GM21423 (cell line): Measurements from ENCODE around the gene AMMECR1.
"Not testable (repeated sequence)": the region's sequence is repeated elsewhere in the genome, so short reads cannot be mapped to it uniquely, and the experiment has no call there.

Source experiments
- ATAC-seq: cut with Tn5 transposase; IDR thresholded peaks from one replicate; pipeline ENCODE4 v1.9.1; 2021; ENCODE audit warnings: mild to moderate bottlenecking, moderate library complexity; ENCODE audit not compliant: unreplicated experiment

Gene AMMECR1

DNA sequence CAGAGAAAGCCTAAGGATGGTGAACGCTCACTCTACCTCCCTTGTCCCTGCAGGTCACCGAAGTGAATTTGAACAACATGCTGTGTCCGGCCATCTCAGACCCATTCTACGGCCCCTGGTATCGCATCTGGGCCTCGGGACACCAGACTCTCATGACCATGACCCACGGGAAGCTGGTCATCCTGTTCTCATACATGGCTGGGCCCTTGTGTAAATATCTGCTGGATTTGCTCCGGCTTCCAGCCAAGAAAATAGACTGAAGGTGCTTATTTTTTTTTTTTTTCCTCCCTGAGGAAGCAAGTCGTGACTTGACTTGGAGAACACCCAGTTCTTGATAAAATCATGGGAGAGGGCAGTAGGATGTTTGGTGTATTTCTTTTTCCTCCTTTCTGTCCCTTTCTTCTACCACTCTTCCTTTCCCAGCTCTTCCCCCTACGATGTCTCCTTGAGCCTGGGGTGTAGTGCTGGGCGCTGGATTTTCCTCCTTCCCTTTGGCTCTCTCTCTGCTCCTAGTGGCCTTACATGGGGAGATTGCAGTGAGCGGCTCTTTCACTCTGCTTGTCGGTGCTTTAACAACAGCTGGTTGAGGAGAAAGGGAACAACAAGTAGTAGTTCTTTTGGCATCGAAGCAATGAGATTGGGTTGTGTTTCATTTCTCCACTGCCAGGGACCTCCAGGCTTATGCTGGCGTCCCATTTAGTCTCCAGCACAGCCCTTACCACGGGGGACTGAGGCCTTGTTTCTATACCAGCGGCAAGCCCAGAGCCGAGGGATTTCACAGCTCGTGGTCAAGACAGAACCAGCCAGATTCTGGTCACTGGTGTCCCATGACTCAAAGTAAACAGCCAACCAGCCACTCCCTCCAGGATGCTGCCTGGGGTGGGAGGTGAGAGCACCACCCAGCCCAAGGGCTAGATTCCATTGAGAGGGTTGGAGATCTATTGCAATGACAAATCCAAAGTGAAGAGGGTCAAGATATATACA, 144.4 kb downstream of the AMMECR1 start:
- no peak for ATAC-seq

GRCh38 chrX:110172215-110172614, 145.7 kb downstream of the AMMECR1 start:
- peak; percentile 100 for ATAC-seq

DNA sequence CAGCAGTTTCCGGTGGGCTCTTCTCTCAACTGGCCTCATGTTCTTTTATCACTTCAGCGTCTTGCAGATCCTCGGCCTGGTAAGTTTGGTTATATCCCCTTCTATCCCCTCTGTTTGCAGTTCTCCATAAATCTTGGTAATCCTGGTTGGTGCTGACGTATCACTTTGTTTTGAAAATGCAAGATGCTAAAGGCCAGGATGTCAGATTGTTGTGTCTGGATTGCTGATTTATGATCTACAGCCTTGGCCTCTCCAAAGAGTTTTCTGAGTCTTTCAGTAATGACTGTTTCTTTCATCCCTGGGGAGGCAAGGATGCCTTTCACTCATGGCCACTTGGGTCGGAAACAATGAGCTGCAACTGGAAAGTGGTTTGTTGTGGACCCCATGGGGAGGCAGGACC, 146.4 kb downstream of the AMMECR1 start:
- ATAC-seq = no peak

GRCh38 chrX:110170029-110170428, 147.9 kb downstream of the AMMECR1 start:
- no peak for ATAC-seq

- ATAC-seq = no peak
Measured at GRCh38 chrX:110168585-110168984, 149.3 kb downstream of the AMMECR1 start.

DNA sequence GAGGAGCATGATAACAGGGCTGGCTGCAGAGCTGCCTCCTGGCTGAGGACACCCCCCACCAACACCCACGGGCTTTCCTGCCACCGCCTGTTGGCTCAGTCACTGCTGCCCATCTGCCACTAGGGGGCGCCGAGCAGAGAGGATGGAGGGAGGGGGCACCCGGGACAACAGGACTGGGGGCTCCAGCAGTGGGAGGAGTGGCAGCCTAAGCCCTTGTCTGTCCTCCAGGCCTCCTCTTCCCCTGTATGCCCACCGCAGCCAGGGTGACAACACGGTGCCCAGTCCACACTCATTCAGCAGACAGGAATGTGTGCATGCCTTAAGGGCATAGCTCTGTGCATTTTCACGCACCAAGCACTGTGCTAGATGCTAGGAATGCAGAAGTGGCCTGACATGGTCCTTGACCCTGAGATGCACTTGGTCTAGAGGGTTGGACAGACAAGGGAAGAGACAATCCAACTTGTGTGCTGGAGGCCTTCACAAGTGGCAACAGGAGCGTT, 149.9 kb downstream of the AMMECR1 start:
- ATAC-seq = no peak

- ATAC-seq = no peak
Measured at GRCh38 chrX:110163488-110163887, 154.4 kb downstream of the AMMECR1 start.

GRCh38 chrX:110162867-110163266, 155.0 kb downstream of the AMMECR1 start:
- no peak for ATAC-seq

- no peak for ATAC-seq
Measured at GRCh38 chrX:110162131-110162530, 155.8 kb downstream of the AMMECR1 start.

- ATAC-seq = no peak
Measured at GRCh38 chrX:110161361-110161686, 156.6 kb downstream of the AMMECR1 start.

GRCh38 chrX:110159865-110160264, 158.0 kb downstream of the AMMECR1 start:
- ATAC-seq = no peak

DNA sequence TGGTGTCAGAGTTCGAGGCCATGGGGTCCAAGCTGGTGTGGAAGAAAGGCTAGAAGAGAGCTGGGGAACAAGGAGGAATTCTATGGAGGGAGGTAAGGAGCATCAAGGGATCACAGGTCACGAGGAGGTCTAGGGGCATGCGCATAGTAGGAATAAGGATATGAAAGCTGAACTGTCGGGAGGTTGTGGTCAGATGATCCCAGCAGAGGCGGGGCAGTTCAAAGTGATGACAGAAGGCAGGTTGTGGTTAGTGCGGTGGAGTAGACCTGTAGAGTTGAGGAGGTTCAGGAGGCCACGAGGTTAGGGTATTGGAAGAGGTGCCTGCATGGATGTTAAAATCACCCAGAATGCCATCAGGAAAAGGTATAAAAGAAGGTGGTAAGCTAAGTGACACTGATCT, 158.7 kb downstream of the AMMECR1 start:
- ATAC-seq = peak; percentile 47

- no peak for ATAC-seq
Measured at GRCh38 chrX:110157444-110157843, 160.4 kb downstream of the AMMECR1 start.

DNA sequence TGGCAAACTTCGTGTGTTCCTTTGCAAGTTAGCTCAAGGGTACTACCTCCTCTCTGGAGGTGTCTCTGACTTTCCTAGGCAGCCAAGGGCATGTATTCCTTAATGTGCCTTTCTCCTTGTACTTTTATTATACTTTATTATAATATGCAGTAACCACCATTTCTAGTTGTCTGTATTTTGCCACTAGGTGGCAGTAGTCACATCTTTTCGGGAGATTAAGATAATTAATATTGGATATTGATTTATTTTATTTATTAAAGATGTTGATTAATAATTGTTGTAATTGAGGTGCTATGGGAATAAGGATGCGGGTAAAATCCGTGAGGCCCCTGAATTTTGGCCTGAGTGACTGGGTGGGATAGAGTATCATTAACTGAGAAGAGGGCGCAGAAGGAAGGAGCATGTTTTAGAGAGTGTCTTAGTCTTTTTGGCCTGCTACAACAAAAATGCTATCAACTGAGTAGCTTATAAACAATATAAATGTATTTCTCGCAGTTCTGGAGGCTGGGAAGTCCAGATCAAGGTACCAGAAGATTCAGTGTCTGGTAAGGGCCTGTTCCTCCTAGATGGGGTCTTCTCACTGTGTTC, 161.6 kb downstream of the AMMECR1 start:
- no peak for ATAC-seq

- no peak for ATAC-seq
Measured at GRCh38 chrX:110155759-110156158, 162.1 kb downstream of the AMMECR1 start.

DNA sequence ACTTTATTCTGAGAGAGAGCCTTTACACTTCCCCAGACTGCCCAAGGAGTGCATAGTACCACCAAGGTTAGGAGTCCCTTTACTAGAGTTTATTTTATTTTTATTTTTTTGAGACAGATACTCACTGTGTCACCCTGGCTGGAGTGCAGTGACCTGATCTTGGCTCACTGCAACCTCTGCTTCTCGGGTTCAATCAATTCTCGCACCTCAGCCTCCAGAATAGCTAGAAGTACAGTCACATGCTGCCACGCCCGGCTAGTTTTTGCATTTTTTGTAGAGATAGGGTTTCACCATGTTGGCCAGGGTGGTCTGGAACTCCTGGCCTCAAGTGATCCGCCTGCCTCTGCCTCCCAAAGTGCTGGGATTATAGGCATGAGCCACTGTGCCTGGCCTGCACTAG, 163.6 kb downstream of the AMMECR1 start:
- ATAC-seq = not testable (repeated sequence)

GRCh38 chrX:110153896-110154295, 164.0 kb downstream of the AMMECR1 start:
- no peak for ATAC-seq

- ATAC-seq = no peak
Measured at GRCh38 chrX:110153244-110153643, 164.6 kb downstream of the AMMECR1 start.

DNA sequence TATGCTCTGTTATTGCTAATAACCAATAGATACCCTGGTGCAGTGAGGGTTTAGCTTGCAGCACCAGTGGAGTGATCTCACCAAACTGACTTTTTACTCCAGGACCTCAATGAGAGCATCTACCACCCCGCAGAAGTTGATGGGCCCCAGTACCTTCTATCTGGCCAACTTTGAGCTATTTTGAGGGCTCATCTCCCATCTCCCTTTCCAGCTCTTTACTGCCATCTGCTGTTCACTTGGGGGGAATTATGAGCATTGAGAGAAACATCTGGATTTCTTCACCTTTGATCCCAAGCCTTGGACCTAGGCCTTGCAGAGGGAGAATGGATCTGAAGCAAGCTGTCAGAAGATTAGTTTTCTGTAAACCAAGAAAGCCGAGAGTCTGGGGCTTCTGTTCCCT, 171.4 kb downstream of the AMMECR1 start:
- peak; percentile 75 for ATAC-seq

GRCh38 chrX:110145854-110146253, 172.0 kb downstream of the AMMECR1 start:
- no peak for ATAC-seq

GRCh38 chrX:110145311-110145710, 172.6 kb downstream of the AMMECR1 start:
- no peak for ATAC-seq
